Progenitor cell of endocrine pancreas (in vitro differentiated cells): ENCODE results near the gene RPH3AL. TPM values are rescaled to one million over a fixed set of nuclear protein-coding genes. Genes with fewer than 3 reads are reported as not detected.

Experiments
- DNase-seq: peaks from one replicate; pipeline ENCODE4 v3.0.0; 2021; ENCODE audit warnings: low spot score; ENCODE audit not compliant: unreplicated experiment
- H3K27ac Mint-ChIP-seq: 2 replicates; pipeline ENCODE4 v1.8.0; 2021; ENCODE audit warnings: mild to moderate bottlenecking, moderate library complexity, mixed read lengths
- H3K27me3 Mint-ChIP-seq: 2 replicates; pipeline ENCODE4 v1.8.0; 2021; ENCODE audit warnings: mixed read lengths
- H3K36me3 Mint-ChIP-seq: 2 replicates; pipeline ENCODE4 v1.8.0; 2022; ENCODE audit warnings: mixed read lengths; ENCODE audit not compliant: insufficient read depth
- H3K4me1 Mint-ChIP-seq: 2 replicates; pipeline ENCODE4 v1.8.0; 2021; ENCODE audit warnings: low read depth, mixed read lengths
- H3K4me3 Mint-ChIP-seq: 2 replicates; pipeline ENCODE4 v1.8.0; 2021; ENCODE audit warnings: low read depth, mild to moderate bottlenecking, moderate library complexity, mixed read lengths
- H3K9me3 Mint-ChIP-seq: 2 replicates; pipeline ENCODE4 v1.8.0; 2021; ENCODE audit warnings: low read depth, mixed read lengths
- total RNA-seq: library from RNA; stranded (reverse); gene quantifications from 2 replicates; pipeline ENCODE4 v1.2.1, GENCODE V29; 2021
- TF ChIP-seq, protein P1 (sequence below): fragments of 200-600 bp; sonication (generic); IDR thresholded peaks from one replicate; pipeline ENCODE4 v1.5.0; 2021; ENCODE audit warnings: antibody characterized with exemption, mild to moderate bottlenecking; ENCODE audit not compliant: unreplicated experiment

The RPH3AL gene
- total RNA-seq, 1 donor from 2014 or later = 47.6 TPM

DNA sequence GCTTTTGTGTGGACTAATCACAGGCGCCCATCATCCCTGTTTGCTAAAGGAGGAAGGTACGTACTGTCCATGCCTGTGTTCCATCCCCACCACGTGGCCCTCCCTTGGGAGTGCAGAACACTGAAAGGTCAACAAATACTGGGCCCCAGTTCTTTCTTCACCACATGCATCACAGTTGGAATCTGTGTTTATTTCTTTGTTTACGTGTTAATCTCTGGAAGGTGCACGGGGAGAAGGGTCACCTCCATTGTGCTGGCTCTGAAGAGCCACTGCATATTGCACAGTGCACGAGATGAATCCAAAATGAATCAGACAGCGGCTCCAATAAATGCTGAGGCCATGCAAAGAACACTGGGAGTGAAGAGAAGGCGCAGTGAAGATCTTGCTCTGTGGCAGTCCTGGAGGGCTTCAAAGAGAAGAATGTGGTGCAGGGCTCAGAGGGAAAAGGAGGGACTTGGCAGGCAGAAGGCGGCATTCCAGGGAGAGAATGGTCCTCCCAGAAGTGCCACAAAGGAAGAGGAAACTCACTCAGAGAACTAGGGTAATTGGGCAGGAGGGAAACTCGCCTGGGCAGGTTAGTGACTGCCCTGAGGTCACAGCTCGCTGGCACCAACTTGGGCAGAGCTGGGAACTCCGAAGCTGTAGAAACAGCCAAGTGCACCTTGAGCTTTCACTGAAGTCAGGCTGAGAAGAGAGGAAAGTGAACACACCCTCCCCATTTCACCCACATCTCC lies 3.7 kb downstream of the RPH3AL start:
- DNase-seq = no peak

GRCh38 chr17:348012-348411 lies 4.6 kb downstream of the RPH3AL start:
- peaks cover 5% of the 10 kb centered on the region for H3K36me3 Mint-ChIP-seq
- H3K4me1 Mint-ChIP-seq = peaks cover 41% of the 10 kb centered on the region
- no peak for DNase-seq
- TF ChIP-seq, protein P1, sequence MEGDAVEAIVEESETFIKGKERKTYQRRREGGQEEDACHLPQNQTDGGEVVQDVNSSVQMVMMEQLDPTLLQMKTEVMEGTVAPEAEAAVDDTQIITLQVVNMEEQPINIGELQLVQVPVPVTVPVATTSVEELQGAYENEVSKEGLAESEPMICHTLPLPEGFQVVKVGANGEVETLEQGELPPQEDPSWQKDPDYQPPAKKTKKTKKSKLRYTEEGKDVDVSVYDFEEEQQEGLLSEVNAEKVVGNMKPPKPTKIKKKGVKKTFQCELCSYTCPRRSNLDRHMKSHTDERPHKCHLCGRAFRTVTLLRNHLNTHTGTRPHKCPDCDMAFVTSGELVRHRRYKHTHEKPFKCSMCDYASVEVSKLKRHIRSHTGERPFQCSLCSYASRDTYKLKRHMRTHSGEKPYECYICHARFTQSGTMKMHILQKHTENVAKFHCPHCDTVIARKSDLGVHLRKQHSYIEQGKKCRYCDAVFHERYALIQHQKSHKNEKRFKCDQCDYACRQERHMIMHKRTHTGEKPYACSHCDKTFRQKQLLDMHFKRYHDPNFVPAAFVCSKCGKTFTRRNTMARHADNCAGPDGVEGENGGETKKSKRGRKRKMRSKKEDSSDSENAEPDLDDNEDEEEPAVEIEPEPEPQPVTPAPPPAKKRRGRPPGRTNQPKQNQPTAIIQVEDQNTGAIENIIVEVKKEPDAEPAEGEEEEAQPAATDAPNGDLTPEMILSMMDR = no peak
- no peak overlapping the region for H3K4me3 Mint-ChIP-seq
- peaks cover 9% of the 10 kb centered on the region for H3K9me3 Mint-ChIP-seq
- H3K27me3 Mint-ChIP-seq = no peaks in the 10 kb centered on the region
- H3K27ac Mint-ChIP-seq = no peak overlapping the region

More for the DNA sequence above, 3.7 kb downstream of the RPH3AL start:
- Mint-ChIP-seq H3K27ac (peak overlapping the region; percentile 59), H3K9me3 (peaks cover 8% of the 10 kb centered on the region), H3K4me1 (peaks cover 48% of the 10 kb centered on the region), H3K4me3 (no peak overlapping the region), H3K36me3 (peaks cover 3% of the 10 kb centered on the region), H3K27me3 (no peaks in the 10 kb centered on the region)
- TF ChIP-seq, protein P1 = no peak

GRCh38 chr17:347309-347899 lies 5.2 kb downstream of the RPH3AL start:
- Mint-ChIP-seq H3K36me3 (peaks cover 5% of the 10 kb centered on the region), H3K27ac (no peak overlapping the region), H3K9me3 (peaks cover 9% of the 10 kb centered on the region), H3K4me3 (no peak overlapping the region), H3K27me3 (no peaks in the 10 kb centered on the region), H3K4me1 (peaks cover 35% of the 10 kb centered on the region)
- TF ChIP-seq, protein P1 = no peak
- no peak for DNase-seq

DNA sequence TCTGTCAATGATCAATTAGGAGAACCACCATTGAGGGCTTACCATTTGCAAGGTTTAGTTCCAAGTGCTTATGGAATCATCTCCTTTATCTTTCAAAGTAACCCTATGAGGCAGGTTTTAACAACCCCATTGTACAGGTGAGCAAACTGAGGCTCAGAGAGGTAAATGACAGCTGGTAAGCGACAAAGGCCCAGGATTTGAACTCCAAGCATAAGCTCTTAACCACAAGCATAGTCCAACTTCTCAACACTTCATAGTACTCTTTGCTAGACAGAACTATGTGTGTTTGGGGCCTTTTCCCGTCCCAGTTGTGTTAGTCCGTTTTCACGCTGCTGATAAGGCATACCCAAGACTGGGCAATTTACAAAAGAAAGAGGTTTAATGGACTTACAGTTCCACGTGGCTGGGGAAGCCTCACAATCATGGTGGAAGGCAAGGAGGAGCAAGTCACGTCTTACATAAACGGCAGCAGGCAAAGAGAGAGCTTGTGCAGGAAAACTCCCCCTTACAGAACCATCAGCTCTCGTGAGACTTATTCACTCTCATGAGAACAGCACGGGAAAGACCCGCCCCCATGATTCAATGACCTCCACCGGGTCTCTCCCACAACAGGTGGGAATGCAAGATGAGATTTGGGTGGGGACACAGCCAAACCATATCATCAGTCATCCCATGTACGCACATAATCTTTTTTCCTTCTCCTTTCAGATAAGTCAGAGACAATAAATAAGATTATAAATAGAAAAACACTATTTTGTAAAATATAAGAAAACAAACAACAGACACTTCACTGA lies 6.4 kb downstream of the RPH3AL start:
- TF ChIP-seq, protein P1 = no peak
- Mint-ChIP-seq H3K36me3 (peaks cover 5% of the 10 kb centered on the region), H3K4me3 (no peak overlapping the region), H3K27ac (no peak overlapping the region), H3K4me1 (peaks cover 24% of the 10 kb centered on the region), H3K9me3 (peaks cover 9% of the 10 kb centered on the region), H3K27me3 (no peaks in the 10 kb centered on the region)
- no peak for DNase-seq

DNA sequence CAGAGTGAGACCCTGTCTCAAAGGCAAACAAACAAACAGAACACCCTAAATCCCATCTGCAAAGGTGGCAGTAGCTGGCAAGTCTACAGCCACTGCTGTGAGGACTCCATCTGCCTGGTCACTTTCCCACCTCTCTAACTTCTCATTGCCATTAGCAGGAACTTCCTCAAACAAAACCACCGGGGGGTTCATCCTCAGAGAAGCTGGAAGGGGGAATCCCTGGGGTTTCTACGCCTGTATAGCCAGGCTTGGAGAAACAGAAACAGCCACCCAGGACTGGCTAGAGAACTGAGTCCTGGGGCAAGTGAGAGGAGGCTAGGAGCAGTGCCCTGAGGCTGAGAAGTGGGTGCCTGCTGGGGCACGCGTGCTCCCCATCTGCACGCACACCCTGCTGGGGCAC lies 7.3 kb downstream of the RPH3AL start:
- peaks cover 17% of the 10 kb centered on the region for H3K4me1 Mint-ChIP-seq
- H3K9me3 Mint-ChIP-seq = peaks cover 9% of the 10 kb centered on the region
- no peak overlapping the region for H3K4me3 Mint-ChIP-seq
- no peak for DNase-seq
- no peak overlapping the region for H3K27ac Mint-ChIP-seq
- no peaks in the 10 kb centered on the region for H3K27me3 Mint-ChIP-seq
- H3K36me3 Mint-ChIP-seq = peaks cover 5% of the 10 kb centered on the region
- TF ChIP-seq, protein P1 = no peak
